Brain pericyte (primary cell): ENCODE measurements around the gene CRABP2.

Source experiments
- DNase-seq: peaks from one replicate; pipeline ENCODE4 v3.0.0-alpha.2; 2012; ENCODE audit warnings: low read depth, low spot score

The CRABP2 gene

DNA sequence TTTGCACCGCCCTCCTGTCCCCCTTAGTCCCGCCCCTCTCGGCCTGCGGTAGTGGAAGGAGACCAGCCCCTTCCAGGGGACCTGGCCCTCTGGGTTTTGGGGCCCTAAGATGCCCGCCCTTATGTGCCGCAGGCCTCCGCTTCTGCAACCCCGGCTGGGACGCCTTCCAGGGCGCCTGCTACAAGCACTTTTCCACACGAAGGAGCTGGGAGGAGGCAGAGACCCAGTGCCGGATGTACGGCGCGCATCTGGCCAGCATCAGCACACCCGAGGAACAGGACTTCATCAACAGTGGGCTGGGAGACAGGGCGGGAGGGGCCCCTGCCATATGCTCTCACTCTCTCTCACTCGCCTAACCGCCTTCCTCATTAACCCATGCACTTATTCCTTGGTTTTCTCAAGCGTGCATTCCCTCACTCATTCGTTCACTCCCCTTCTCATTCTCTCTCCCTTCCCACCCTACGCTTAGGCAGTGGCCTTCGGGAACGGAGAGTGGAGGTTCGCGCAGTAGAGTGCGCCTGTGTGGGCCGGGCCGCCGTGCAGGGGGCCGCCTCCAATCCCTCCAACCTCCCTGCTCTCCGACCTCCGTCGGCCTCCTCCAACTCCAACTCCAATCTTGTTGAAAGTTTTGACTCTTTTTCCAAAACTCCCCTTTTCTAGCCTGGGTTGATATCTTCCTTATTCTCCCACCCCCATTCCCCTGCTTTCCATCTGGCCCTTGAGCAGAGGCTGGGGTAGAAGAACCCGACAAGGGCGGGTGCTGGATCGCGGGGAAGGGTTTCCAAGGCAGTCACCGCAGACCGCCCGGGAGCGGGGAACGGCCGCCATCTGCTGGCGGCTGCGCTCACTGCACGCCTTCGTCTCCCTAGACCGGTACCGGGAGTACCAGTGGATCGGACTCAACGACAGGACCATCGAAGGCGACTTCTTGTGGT is 48.3 kb downstream of the CRABP2 start:
- DNase-seq: no peak

DNA sequence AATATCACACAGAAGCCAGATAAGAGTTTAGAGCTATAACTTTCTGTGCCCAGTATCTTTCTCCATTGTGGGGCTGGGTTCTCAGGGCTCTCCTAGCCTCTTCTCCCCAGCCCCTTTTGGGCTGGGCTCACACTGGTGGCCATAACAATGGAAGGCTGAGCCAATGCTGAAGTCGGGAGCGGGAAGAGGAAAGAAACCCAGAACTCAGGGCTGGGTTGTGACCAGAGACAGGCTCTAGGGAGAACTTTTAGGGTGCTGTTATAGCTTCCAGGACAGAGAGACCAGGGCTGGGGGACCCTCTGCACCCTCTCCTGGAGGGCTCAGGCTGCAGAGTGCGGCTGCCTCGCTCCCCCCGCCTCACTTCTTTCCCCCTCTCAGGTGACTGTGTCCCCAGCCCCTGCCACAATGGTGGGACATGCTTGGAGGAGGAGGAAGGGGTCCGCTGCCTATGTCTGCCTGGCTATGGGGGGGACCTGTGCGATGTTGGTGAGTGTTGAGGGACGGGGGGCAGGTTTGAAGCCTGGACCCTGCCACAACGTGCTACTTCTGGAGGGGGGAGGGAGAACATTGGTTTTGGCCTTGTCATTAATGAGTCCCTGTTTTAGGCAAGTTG is 49.4 kb downstream of the CRABP2 start:
- DNase-seq: no peak

DNA sequence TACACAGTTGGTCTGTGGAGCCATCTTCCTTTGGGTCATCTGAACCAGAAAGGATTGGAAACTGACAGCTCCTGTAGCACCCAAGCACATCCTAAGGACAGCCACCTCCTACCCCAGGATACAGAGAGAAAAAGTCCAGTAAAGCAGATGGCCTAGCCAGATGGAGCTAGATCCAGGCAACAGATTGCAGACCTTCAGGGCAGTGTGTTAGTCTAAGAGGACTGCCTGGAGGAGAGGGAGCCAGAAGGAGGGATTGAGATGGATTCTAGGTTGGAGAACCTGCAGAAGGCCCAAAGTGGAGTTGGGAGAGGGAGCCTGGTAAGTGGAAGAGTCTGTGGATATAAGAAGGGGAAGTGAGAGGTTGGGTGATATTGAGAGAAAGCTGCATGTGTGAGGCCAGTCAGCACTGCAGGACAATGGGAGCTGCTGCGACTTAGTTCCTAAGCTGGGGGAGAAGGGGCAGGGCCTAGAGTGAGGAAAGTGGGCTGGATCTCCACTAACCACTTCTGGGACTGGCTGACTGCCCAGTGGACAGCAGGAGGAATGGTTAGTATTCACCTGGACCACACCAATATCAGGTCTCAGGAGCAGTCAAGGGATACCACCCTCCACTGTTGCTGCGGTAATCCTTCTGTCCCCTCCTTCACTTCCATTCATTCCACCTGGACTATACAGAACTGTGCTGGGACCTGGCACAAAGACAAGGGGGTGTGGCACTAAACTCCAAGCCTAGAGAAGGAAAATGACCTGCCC is 50.1 kb downstream of the CRABP2 start:
- no peak for DNase-seq

DNA sequence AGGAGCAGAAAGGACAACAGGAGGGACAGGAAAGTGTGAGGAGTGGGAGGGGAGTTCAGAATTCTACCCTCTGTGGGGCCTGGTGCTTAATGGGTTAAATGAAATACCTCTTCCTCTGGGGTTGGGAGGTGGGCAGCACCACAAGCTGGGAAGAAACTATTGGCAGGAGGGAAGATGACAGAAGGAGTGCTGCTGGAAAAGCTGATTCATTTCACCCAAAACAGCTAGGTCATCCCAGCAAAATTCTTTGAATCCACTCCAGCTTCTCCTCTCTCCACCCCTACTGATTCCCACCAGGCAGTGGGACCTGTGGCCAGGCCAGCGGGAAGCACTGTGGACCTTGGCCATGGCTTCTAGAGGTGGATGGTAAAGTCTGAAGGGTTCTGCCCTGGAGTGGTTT is 50.7 kb downstream of the CRABP2 start:
- no peak for DNase-seq

DNA sequence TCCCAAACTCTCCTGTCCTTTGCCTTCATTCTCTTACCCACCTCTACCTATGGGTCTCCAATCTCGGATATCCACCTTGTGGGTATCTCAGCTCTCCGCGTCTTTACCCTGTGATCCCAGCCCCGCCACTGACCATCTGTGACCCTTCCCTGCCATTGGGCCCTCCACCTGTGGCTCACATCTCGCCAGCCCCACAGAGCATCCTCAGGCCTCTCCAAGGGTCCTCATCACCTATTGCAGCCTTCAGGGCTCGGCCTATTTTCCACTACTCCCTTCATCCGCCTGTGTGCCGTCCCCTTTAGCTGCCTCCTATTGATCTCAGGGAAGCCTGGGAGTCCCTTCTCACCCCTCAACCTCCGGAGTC is 52.4 kb downstream of the CRABP2 start:
- DNase-seq: no peak

DNA sequence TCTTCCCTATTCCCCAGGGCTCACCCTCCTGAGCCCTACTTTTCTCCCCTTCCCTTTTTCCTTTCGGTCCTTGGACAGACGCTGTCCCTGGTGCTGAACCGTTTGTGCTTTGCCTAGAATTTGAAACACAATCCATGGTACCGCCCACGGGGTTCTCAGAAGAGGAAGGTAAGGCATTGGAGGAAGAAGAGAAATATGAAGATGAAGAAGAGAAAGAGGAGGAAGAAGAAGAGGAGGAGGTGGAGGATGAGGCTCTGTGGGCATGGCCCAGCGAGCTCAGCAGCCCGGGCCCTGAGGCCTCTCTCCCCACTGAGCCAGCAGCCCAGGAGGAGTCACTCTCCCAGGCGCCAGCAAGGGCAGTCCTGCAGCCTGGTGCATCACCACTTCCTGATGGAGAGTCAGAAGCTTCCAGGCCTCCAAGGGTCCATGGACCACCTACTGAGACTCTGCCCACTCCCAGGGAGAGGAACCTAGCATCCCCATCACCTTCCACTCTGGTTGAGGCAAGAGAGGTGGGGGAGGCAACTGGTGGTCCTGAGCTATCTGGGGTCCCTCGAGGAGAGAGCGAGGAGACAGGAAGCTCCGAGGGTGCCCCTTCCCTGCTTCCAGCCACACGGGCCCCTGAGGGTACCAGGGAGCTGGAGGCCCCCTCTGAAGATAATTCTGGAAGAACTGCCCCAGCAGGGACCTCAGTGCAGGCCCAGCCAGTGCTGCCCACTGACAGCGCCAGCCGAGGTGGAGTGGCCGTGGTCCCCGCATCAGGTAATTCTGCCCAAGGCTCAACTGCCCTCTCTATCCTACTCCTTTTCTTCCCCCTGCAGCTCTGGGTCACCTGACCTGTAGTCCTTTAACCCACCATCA is 53.0 kb downstream of the CRABP2 start:
- no peak for DNase-seq
